ENCODE measurements around the gene RALGPS1.

GRCh38 chr9:126999315-127000068 is 84.9 kb downstream of the RALGPS1 start:
- TF ChIP-seq CTCF (IDR thresholded peaks at IDR 0.05), result no peak
- no peak for TF ChIP-seq EP300 (IDR thresholded peaks at IDR 0.05)

All from tibial nerve (tissue), 4 donors.